Stomach (tissue), 9 donors: Measurements from ENCODE around the gene KATNB1. TPM values are rescaled to one million over a fixed set of nuclear protein-coding genes. Genes with fewer than 3 reads are reported as not detected.

Source experiments
- DNase-seq, 2 donors: peaks; one replicate each; pipeline versions ENCODE4 v3.0.0 to v3.0.0-alpha.2; 2013 to 2019
- H3K27ac ChIP-seq, 5 donors: fragments of 200-600 bp in 4 of 5; sonication (generic) in 4 of 5; one replicate each; pipeline ENCODE4 v1.5.1; 2013 to 2019; ENCODE audit warnings: mild to moderate bottlenecking in 1 of 5, moderate library complexity in 1 of 5
- H3K27me3 ChIP-seq, 3 donors: fragments of 200-600 bp; sonication (generic); one replicate each; pipeline ENCODE4 v1.5.1; 2017 to 2019; ENCODE audit warnings: mixed run types in 1 of 3
- H3K36me3 ChIP-seq, 4 donors: fragments of 200-600 bp; sonication (generic); 1 replicate in 3 of 4; 2 replicates in 1 of 4; pipeline ENCODE4 v1.5.1; 2016 to 2019
- H3K4me1 ChIP-seq, 4 donors: fragments of 200-600 bp; sonication (generic); one replicate each; pipeline ENCODE4 v1.5.1; 2016 to 2019
- H3K4me3 ChIP-seq, 4 donors: fragments of 200-600 bp; sonication (generic) in 3 of 4; one replicate each; pipeline ENCODE4 v1.5.1; 2016 to 2019; ENCODE audit warnings: mild to moderate bottlenecking in 1 of 4
- H3K9me3 ChIP-seq, 4 donors: fragments of 200-600 bp; sonication (generic); one replicate each; pipeline ENCODE4 v1.5.1; 2016 to 2019
- EP300 ChIP-seq: sonication (generic); formaldehyde crosslinking; IDR thresholded peaks from one replicate; pipeline ENCODE4 v1.6.1; 2017; ENCODE audit warnings: antibody characterized with exemption
- POLR2A ChIP-seq, 4 donors: fragments of 450-650 bp; IDR thresholded peaks; one replicate each; pipeline ENCODE4 v1.6.1; 2016; ENCODE audit warnings: antibody characterized with exemption in 4 of 4, control low read depth in 2 of 4, mild to moderate bottlenecking in 1 of 4, moderate library complexity in 1 of 4
- POLR2AphosphoS5 ChIP-seq, 3 donors: sonication (generic); formaldehyde crosslinking; IDR thresholded peaks; one replicate each; pipeline ENCODE4 v1.6.1; 2016; ENCODE audit warnings: antibody characterized with exemption in 3 of 3
- WGBS, 5 donors: extraction: QIAGEN DNeasy Blood & Tissue Kit in 3 of 5; methylation state at CpG; one replicate each; pipeline versions ENCODE4 v1.1.5 to v1.1.7; 2013 to 2018; 5-methylcytosine and 5-hydroxymethylcytosine counted together
- intact Hi-C: fragments of 100-400 bp; cut with DNase I; formaldehyde crosslinking; loops from one replicate; pipeline ENCODE4 v1.15.1; 2023; ENCODE audit warnings: low total_unique reads
- polyA plus RNA-seq, 3 donors: library from polyadenylated mRNA; stranded (reverse); fragments of 200-250 nt; gene quantifications; one replicate each; pipeline ENCODE4 v1.2.3, GENCODE V29; 2013
- total RNA-seq, 5 donors: library from RNA; depleted of rRNA; stranded (reverse); fragments of >200 nt; gene quantifications; one replicate each; pipeline versions ENCODE4 v1.1.0 to v1.2.3, GENCODE V29; 2014 to 2016
- TF ChIP-seq, protein P1 (sequence below), 7 experiments: fragments of 450-650 bp in 4 of 7; fragments of 200-600 bp in 3 of 7; sonication (generic) in 3 of 7; IDR thresholded peaks; one replicate each; pipeline ENCODE4 v1.5.1; 2016 to 2019; ENCODE audit warnings: antibody characterized with exemption in 7 of 7, control low read depth in 2 of 7, mild to moderate bottlenecking in 1 of 7
- donor health status: healthy with polysubstance abuse.
- donor health status: Bipolar disorder and iron deficiency.
- donor health status: healthy.

KATNB1 gene
- total and polyA plus RNA-seq, 8 donors, result 6.7 to 58.5 (median 13.4) TPM

DNA sequence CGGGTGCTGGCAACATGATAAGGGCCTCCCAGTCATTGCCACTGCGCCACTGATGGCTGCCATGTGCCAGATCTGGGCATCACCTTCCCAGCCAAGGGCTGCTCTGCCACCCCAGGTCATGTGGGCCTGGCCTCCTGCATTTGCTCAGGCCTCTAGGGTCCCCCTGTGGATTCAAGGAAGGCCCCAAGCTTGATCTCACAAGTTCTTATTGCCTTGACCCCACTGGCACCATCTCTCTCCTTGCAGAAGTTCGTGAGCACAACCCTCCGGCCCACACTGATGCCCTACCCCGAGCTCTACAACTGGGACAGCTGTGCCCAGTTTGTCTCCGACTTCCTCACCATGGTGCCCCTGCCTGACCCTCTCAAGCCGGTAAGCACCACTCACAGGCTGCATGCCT lies 35.7 kb upstream of the KATNB1 start:
- peaks cover 8 to 28% (median 15%) of the 10 kb centered on the region in 4 donors for H3K4me1 ChIP-seq
- peak in 1 of 2 donors; percentile 17 for DNase-seq
- H3K9me3 ChIP-seq, result no peaks in the 10 kb centered on the region
- no peak overlapping the region for H3K4me3 ChIP-seq
- TF ChIP-seq, protein P1, sequence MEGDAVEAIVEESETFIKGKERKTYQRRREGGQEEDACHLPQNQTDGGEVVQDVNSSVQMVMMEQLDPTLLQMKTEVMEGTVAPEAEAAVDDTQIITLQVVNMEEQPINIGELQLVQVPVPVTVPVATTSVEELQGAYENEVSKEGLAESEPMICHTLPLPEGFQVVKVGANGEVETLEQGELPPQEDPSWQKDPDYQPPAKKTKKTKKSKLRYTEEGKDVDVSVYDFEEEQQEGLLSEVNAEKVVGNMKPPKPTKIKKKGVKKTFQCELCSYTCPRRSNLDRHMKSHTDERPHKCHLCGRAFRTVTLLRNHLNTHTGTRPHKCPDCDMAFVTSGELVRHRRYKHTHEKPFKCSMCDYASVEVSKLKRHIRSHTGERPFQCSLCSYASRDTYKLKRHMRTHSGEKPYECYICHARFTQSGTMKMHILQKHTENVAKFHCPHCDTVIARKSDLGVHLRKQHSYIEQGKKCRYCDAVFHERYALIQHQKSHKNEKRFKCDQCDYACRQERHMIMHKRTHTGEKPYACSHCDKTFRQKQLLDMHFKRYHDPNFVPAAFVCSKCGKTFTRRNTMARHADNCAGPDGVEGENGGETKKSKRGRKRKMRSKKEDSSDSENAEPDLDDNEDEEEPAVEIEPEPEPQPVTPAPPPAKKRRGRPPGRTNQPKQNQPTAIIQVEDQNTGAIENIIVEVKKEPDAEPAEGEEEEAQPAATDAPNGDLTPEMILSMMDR (IDR thresholded peaks at IDR 0.05), result no peak
- intact Hi-C loops, result no loop called here
- H3K36me3 ChIP-seq, result no peaks in the 10 kb centered on the region
- H3K27ac ChIP-seq, result no peak overlapping the region
- WGBS, 5 donors, result 85 to 96% (median 94%) methylated on average over 5 to 7 of the region's 7 CpGs
- no peaks in the 10 kb centered on the region for H3K27me3 ChIP-seq

DNA sequence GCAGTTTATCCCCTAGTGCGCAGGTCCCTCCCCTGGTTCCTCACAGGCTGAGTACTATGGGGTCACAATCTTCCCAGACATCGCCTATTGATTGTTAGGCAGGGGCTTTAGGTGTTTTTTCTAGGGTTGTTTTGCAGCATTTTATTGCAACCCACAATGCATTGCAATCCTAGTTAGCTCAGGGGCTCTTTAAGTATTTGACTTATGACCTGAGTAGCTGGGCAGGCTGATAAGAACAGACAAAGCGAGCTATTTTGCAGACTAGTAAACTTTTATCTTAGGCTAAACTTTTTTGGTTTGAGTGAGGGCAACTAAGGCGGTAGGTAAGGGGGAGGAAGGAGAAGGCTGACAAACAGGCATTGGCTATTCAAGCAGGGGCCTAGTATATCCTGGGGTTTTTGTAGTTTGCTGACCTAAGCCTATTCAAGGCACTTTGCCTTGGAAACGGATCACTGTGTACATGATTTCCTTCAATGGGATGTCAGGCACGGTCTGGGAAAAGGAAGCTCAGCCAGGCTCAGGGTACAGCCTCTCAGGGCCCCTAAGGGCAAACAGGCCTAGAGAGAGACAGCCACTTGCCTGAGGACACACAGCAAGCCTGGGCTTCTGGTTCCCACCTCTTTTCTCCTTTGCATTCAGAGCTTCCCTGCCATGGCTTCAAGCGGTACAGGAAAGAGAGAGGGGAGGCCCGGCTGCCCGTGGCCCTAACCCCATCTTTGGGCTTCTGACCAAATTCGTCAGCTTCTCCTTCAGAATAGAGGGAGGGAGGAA lies 34.6 kb upstream of the KATNB1 start:
- H3K27me3 ChIP-seq, result no peaks in the 10 kb centered on the region
- peak in 1 of 2 donors; percentile 56 for DNase-seq
- TF ChIP-seq POLR2A (IDR thresholded peaks at IDR 0.05), result no peak
- TF ChIP-seq, protein P1 (IDR thresholded peaks at IDR 0.05), result no peak
- no peak for TF ChIP-seq EP300
- no peak for TF ChIP-seq POLR2AphosphoS5 (IDR thresholded peaks at IDR 0.05)
- H3K36me3 ChIP-seq, result no peaks in the 10 kb centered on the region
- no peak overlapping the region for H3K4me3 ChIP-seq
- H3K9me3 ChIP-seq, result no peaks in the 10 kb centered on the region
- peaks cover 8 to 23% (median 15%) of the 10 kb centered on the region in 4 donors for H3K4me1 ChIP-seq
- no peak overlapping the region for H3K27ac ChIP-seq
- WGBS, 5 donors, result 39 to 56% (median 44%) methylated on average over 10 of the region's 10 CpGs
- intact Hi-C loops, result no loop called here

DNA sequence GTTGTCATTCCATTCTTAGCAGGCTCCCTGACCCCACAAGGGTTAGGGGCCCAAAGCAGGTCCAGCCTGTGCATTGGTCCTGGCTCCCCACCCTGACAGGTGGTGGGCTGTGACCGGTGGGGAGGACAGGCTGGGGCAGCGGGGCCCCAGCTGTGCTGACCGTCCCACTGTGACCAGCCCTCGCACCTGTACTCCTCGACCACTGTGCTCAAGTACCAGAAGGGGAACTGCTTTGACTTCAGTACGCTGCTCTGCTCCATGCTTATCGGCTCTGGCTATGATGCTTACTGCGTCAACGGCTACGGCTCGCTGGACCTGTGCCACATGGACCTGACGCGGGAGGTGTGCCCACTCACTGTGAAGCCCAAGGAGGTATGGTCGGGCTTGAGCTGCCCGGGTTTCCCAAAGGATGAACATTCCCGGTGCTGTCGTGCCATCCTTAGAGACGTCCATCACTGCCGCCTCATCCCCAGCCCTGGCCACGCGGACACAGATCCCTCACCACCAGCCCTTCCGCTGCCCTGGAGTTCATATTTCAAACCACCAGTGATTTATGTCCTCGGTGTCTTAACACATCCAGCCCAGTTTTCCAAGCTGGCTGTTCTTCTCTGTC lies 33.7 kb upstream of the KATNB1 start:
- TF ChIP-seq POLR2AphosphoS5 (IDR thresholded peaks at IDR 0.05) (no peak), POLR2A (IDR thresholded peaks at IDR 0.05) (no peak), EP300 (no peak)
- TF ChIP-seq, protein P1 (IDR thresholded peaks at IDR 0.05), result no peak
- Histone ChIP-seq H3K9me3 (no peaks in the 10 kb centered on the region), H3K4me1 (peaks cover 8 to 23% (median 15%) of the 10 kb centered on the region in 4 donors), H3K36me3 (no peaks in the 10 kb centered on the region), H3K27me3 (no peaks in the 10 kb centered on the region), H3K27ac (no peak overlapping the region), H3K4me3 (no peak overlapping the region)
- DNase-seq, result peak in 1 of 2 donors; percentile 54
- intact Hi-C loops, result no loop called here
- WGBS, 5 donors, result 66 to 81% (median 73%) methylated on average over 14 to 23 of the region's 23 CpGs

DNA sequence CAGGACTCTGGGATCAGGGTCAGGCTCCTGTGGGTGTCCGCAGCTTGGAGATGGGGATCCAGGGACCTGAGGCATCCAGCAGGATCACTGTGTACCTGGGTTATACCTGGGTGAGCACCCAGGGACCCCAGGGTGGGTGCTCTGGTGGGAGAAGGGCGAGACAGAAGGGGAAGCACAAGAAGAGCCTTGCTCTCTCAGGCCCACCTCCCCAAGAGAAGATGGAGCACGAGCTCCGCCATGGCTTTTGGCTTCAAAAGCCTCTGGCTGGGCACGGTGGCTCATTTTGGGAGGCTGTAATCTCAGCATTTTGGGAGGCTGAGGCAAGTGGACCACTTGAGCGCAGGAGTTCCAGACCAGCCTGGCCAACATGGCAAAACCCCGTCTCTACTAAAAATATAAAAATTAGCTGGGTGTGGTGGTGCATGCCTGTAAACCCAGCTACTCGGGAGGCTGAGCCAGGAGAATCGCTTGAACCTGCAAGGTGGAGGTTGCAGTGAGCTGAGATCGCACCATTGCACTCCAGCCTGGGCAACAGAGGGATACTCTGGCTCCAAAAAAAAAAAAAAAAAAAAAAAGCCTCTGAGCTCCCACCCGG lies 32.1 kb upstream of the KATNB1 start:
- Histone ChIP-seq H3K4me3 (no peak overlapping the region), H3K27ac (no peak overlapping the region), H3K36me3 (no peaks in the 10 kb centered on the region), H3K4me1 (peaks cover 8 to 23% (median 15%) of the 10 kb centered on the region in 4 donors), H3K27me3 (peaks cover 0 to 5% (median 5%) of the 10 kb centered on the region in 3 donors), H3K9me3 (no peaks in the 10 kb centered on the region)
- intact Hi-C loops, result no loop called here
- TF ChIP-seq, protein P1 (IDR thresholded peaks at IDR 0.05), result no peak
- TF ChIP-seq POLR2A (IDR thresholded peaks at IDR 0.05) (no peak), POLR2AphosphoS5 (IDR thresholded peaks at IDR 0.05) (no peak), EP300 (no peak)
- DNase-seq, result no peak
- 70 to 75% (median 73%) methylated on average over 11 of the region's 11 CpGs for WGBS, 5 donors
